ENCODE measurements around the gene WDFY4.

WDFY4 gene

GRCh38 chr10:48776528-48776927 is 91.9 kb downstream of the WDFY4 start:
- DNase-seq: no peak

GRCh38 chr10:48777110-48777509 is 92.4 kb downstream of the WDFY4 start:
- DNase-seq: no peak

- no peak for DNase-seq
Observed at GRCh38 chr10:48778193-48778857, 93.7 kb downstream of the WDFY4 start.

GRCh38 chr10:48779077-48779476 is 94.4 kb downstream of the WDFY4 start:
- DNase-seq: no peak

- DNase-seq: no peak
Observed at GRCh38 chr10:48779546-48780152, 95.0 kb downstream of the WDFY4 start.

GRCh38 chr10:48780341-48780740 is 95.7 kb downstream of the WDFY4 start:
- no peak for DNase-seq

GRCh38 chr10:48782386-48782785 is 97.7 kb downstream of the WDFY4 start:
- DNase-seq: no peak

- no peak for DNase-seq
Observed at GRCh38 chr10:48784031-48784430, 99.4 kb downstream of the WDFY4 start.

GRCh38 chr10:48785796-48786195 is 101.1 kb downstream of the WDFY4 start:
- DNase-seq: no peak

GRCh38 chr10:48786606-48787282 is 102.1 kb downstream of the WDFY4 start:
- no peak for DNase-seq

- no peak for DNase-seq
Observed at GRCh38 chr10:48788554-48788953, 103.9 kb downstream of the WDFY4 start.

GRCh38 chr10:48789486-48790456 is 105.1 kb downstream of the WDFY4 start:
- DNase-seq: no peak

- no peak for DNase-seq
Observed at GRCh38 chr10:48790457-48791044, 105.9 kb downstream of the WDFY4 start.

- no peak for DNase-seq
Observed at GRCh38 chr10:48791267-48791928, 106.7 kb downstream of the WDFY4 start.

- no peak for DNase-seq
Observed at GRCh38 chr10:48792121-48792520, 107.4 kb downstream of the WDFY4 start.

GRCh38 chr10:48792687-48793096 is 108.0 kb downstream of the WDFY4 start:
- DNase-seq: no peak

GRCh38 chr10:48794074-48794473 is 109.4 kb downstream of the WDFY4 start:
- DNase-seq: no peak

GRCh38 chr10:48796713-48797245 is 112.1 kb downstream of the WDFY4 start:
- no peak for DNase-seq

GRCh38 chr10:48797830-48798229 is 113.2 kb downstream of the WDFY4 start:
- DNase-seq: no peak

- no peak for DNase-seq
Observed at GRCh38 chr10:48798481-48799254, 114.0 kb downstream of the WDFY4 start.
